ENCODE measurements around the gene TAL1. TPM values are rescaled to one million over a fixed set of nuclear protein-coding genes. Genes with fewer than 3 reads are reported as not detected.

TAL1 gene
- total RNA-seq, 1 donor from 2014 or later, result 0.21 TPM

- no peaks in the 10 kb centered on the region for H3K9me3 Mint-ChIP-seq
- no peaks in the 10 kb centered on the region for H3K36me3 Mint-ChIP-seq (ENCODE audit: low read depth)
- peaks cover 51% of the 10 kb centered on the region for H3K27me3 Mint-ChIP-seq (ENCODE audit: low read depth)
- DNase-seq (ENCODE audit: low read depth, low spot score), result no peak
- H3K4me3 Mint-ChIP-seq, result no peak overlapping the region
- no peaks in the 10 kb centered on the region for H3K4me1 Mint-ChIP-seq
- no peak for TF ChIP-seq CTCF (conservative IDR thresholded peaks at IDR 0.05)
- no peak overlapping the region for H3K27ac Mint-ChIP-seq (ENCODE audit: unreplicated experiment)
These were observed 11.9 kb upstream of the TAL1 start for GRCh38 chr1:47243910-47244309.

GRCh38 chr1:47241114-47242113 lies 9.4 kb upstream of the TAL1 start:
- no peak overlapping the region for H3K27ac Mint-ChIP-seq (ENCODE audit: unreplicated experiment)
- no peaks in the 10 kb centered on the region for H3K36me3 Mint-ChIP-seq (ENCODE audit: low read depth)
- H3K9me3 Mint-ChIP-seq, result no peaks in the 10 kb centered on the region
- DNase-seq (ENCODE audit: low read depth, low spot score), result no peak
- H3K4me1 Mint-ChIP-seq, result no peaks in the 10 kb centered on the region
- no peak for TF ChIP-seq CTCF (conservative IDR thresholded peaks at IDR 0.05)
- H3K4me3 Mint-ChIP-seq, result no peak overlapping the region
- peaks cover 70% of the 10 kb centered on the region for H3K27me3 Mint-ChIP-seq (ENCODE audit: low read depth)

GRCh38 chr1:47238935-47239592 lies 7.0 kb upstream of the TAL1 start:
- peaks cover 75% of the 10 kb centered on the region for H3K27me3 Mint-ChIP-seq (ENCODE audit: low read depth)

GRCh38 chr1:47235806-47236205 lies 3.8 kb upstream of the TAL1 start:
- no peak overlapping the region for H3K4me3 Mint-ChIP-seq
- no peak overlapping the region for H3K27ac Mint-ChIP-seq (ENCODE audit: unreplicated experiment)
- H3K4me1 Mint-ChIP-seq, result peaks cover 12% of the 10 kb centered on the region
- no peak for DNase-seq (ENCODE audit: low read depth, low spot score)
- H3K27me3 Mint-ChIP-seq (ENCODE audit: low read depth), result peaks cover 80% of the 10 kb centered on the region
- TF ChIP-seq CTCF (conservative IDR thresholded peaks at IDR 0.05), result no peak
- no peaks in the 10 kb centered on the region for H3K9me3 Mint-ChIP-seq
- no peaks in the 10 kb centered on the region for H3K36me3 Mint-ChIP-seq (ENCODE audit: low read depth)

More at GRCh38 chr1:47238935-47239592, 7.0 kb upstream of the TAL1 start:
- no peaks in the 10 kb centered on the region for H3K9me3 Mint-ChIP-seq
- TF ChIP-seq CTCF (conservative IDR thresholded peaks at IDR 0.05), result no peak
- H3K27ac Mint-ChIP-seq (ENCODE audit: unreplicated experiment), result no peak overlapping the region
- no peak for DNase-seq (ENCODE audit: low read depth, low spot score)
- no peak overlapping the region for H3K4me3 Mint-ChIP-seq
- H3K4me1 Mint-ChIP-seq, result no peaks in the 10 kb centered on the region
- H3K36me3 Mint-ChIP-seq (ENCODE audit: low read depth), result no peaks in the 10 kb centered on the region

- Mint-ChIP-seq H3K36me3 (ENCODE audit: low read depth) (no peaks in the 10 kb centered on the region), H3K4me3 (no peak overlapping the region), H3K27ac (ENCODE audit: unreplicated experiment) (no peak overlapping the region), H3K9me3 (no peaks in the 10 kb centered on the region), H3K27me3 (ENCODE audit: low read depth) (peaks cover 85% of the 10 kb centered on the region), H3K4me1 (peaks cover 12% of the 10 kb centered on the region)
- no peak for DNase-seq (ENCODE audit: low read depth, low spot score)
- no peak for TF ChIP-seq CTCF (conservative IDR thresholded peaks at IDR 0.05)
These were observed 3.2 kb upstream of the TAL1 start for GRCh38 chr1:47235241-47235681.

All from neural crest cell (in vitro differentiated cells).